ENCODE data around the gene IRX6. TPM values are rescaled to one million over a fixed set of nuclear protein-coding genes. Genes with fewer than 3 reads are reported as not detected.

IRX6 gene
- total and polyA plus RNA-seq, 2 experiments from 2014 or later: 0.10 TPM; not detected in 1

- Histone ChIP-seq H3K27ac (ENCODE audit: low read depth) (no peak overlapping the region), H3K9me2 (ENCODE audit: insufficient read depth) (no peaks in the 10 kb centered on the region), H3K4me1 (ENCODE audit: insufficient read depth) (peaks cover 34% of the 10 kb centered on the region), H4K20me1 (replicated peaks; ENCODE audit: insufficient read depth) (peaks cover 23% of the 10 kb centered on the region), H3K36me3 (ENCODE audit: insufficient read depth) (no peaks in the 10 kb centered on the region), H3K4me3 (0 out of 2 replicates have a peak overlapping the region, but pooled peaks have one; percentile 28), H2AFZ (no peak overlapping the region), H3K79me2 (replicated peaks; ENCODE audit: insufficient read depth) (no peaks in the 10 kb centered on the region), H3K4me2 (peak overlapping the region; percentile 71), H3K27me3 (ENCODE audit: insufficient read depth) (peaks cover 100% of the 10 kb centered on the region), H3F3A (replicated peaks; ENCODE audit: low read depth) (0 out of 2 replicates have a peak, but pooled peaks cover 7% of the 10 kb centered on the region)
- no peaks in the 10 kb centered on the region; the same call in 2 of the 3 replicates for H3K36me3 Mint-ChIP-seq (ENCODE audit: low read depth)
- no peak for ATAC-seq
- DNase-seq (ENCODE audit: low spot score): peak; percentile 27
- H3K4me1 Mint-ChIP-seq: peaks cover 47% of the 10 kb centered on the region
- H3K9me3 Mint-ChIP-seq: peaks cover 4% of the 10 kb centered on the region; the same call in 1 of the 3 replicates
- TF ChIP-seq EZH2 (IDR thresholded peaks at IDR 0.05; ENCODE audit: low read depth, unreplicated experiment) (peak; percentile 96), EZH2phosphoT487 (IDR thresholded peaks at IDR 0.05; ENCODE audit: unreplicated experiment) (peak; percentile 61), ZNF462 (CRISPR knock-in tag; IDR thresholded peaks at IDR 0.05) (no peak)
- peak overlapping the region; percentile 24; the same call in 1 of the 3 replicates for H3K4me3 Mint-ChIP-seq
- no peak overlapping the region for H3K27ac Mint-ChIP-seq
- H3K27me3 Mint-ChIP-seq (ENCODE audit: insufficient read depth, low read depth, poor library complexity): peaks cover 93% of the 10 kb centered on the region
These were observed 2.5 kb downstream of the IRX6 start for GRCh38 chr16:55326261-55327092.

All from GM23338 (cell line).